ENCODE results near the gene ANKS1A. TPM values are rescaled to one million over a fixed set of nuclear protein-coding genes. Genes with fewer than 3 reads are reported as not detected.

Gene ANKS1A
- total and polyA plus RNA-seq, 7 experiments from 2014 or later = 2.1 to 14.8 (median 9.6) TPM

GRCh38 chr6:35036828-35037663 lies 148.0 kb downstream of the ANKS1A start:
- DNase-seq = no peak
- H3K27ac Mint-ChIP-seq = no peak overlapping the region
- Histone ChIP-seq H3K4me1 (ENCODE audit: control insufficient read depth in 2 of 2, insufficient read depth in 2 of 2, low read length in 2 of 2) (no peaks in the 10 kb centered on the region), H3K27ac (ENCODE audit: low read depth, low read length) (no peak overlapping the region), H3K27me3 (ENCODE audit: control insufficient read depth in 2 of 2, insufficient read depth in 2 of 2, low read length in 2 of 2) (no peaks in the 10 kb centered on the region), H3K9me3 (ENCODE audit: control insufficient read depth in 2 of 3, low read length in 3 of 3) (no peaks in the 10 kb centered on the region), H3K36me3 (ENCODE audit: control insufficient read depth in 2 of 3, insufficient read depth in 3 of 3, low read length in 3 of 3) (peaks cover 0 to 6% (median 0%) of the 10 kb centered on the region in 3 experiments), H3K4me3 (ENCODE audit: low read length) (no peak overlapping the region)
- CTCF ChIA-PET = no interaction called here
- no peak for ATAC-seq
- POLR2A ChIA-PET = no interaction called here
- H3K4me3 Mint-ChIP-seq = no peak overlapping the region
- no peaks in the 10 kb centered on the region for H3K9me3 Mint-ChIP-seq
- peaks cover 0 to 7% (median 0%) of the 10 kb centered on the region in 7 donors for H3K4me1 Mint-ChIP-seq
- H3K36me3 Mint-ChIP-seq = peaks cover 0 to 29% (median 6%) of the 10 kb centered on the region in 5 donors
- intact Hi-C loops (cut with micrococcal nuclease) = no loop called here
- H3K27me3 Mint-ChIP-seq = no peaks in the 10 kb centered on the region

GRCh38 chr6:35037664-35038038 lies 148.6 kb downstream of the ANKS1A start:
- DNase-seq = no peak
- POLR2A ChIA-PET = no interaction called here
- H3K4me3 Mint-ChIP-seq = no peak overlapping the region
- intact Hi-C loops (cut with micrococcal nuclease) = no loop called here
- CTCF ChIA-PET = no interaction called here
- no peaks in the 10 kb centered on the region for H3K4me1 ChIP-seq (ENCODE audit: control insufficient read depth in 2 of 2, insufficient read depth in 2 of 2, low read length in 2 of 2)
- H3K9me3 Mint-ChIP-seq = no peaks in the 10 kb centered on the region
- H3K27me3 Mint-ChIP-seq = no peaks in the 10 kb centered on the region
- no peaks in the 10 kb centered on the region for H3K27me3 ChIP-seq (ENCODE audit: control insufficient read depth in 2 of 2, insufficient read depth in 2 of 2, low read length in 2 of 2)
- H3K4me3 ChIP-seq (ENCODE audit: low read length) = no peak overlapping the region
- peaks cover 0 to 34% (median 6%) of the 10 kb centered on the region in 5 donors for H3K36me3 Mint-ChIP-seq
- no peak overlapping the region for H3K27ac ChIP-seq (ENCODE audit: low read depth, low read length)
- H3K27ac Mint-ChIP-seq = no peak overlapping the region
- H3K9me3 ChIP-seq (ENCODE audit: control insufficient read depth in 2 of 3, low read length in 3 of 3) = no peaks in the 10 kb centered on the region
- H3K36me3 ChIP-seq (ENCODE audit: control insufficient read depth in 2 of 3, insufficient read depth in 3 of 3, low read length in 3 of 3) = peaks cover 0 to 11% (median 0%) of the 10 kb centered on the region in 3 experiments
- no peak for ATAC-seq
- peaks cover 0 to 7% (median 0%) of the 10 kb centered on the region in 7 donors for H3K4me1 Mint-ChIP-seq

GRCh38 chr6:35038076-35038475 lies 149.0 kb downstream of the ANKS1A start:
- H3K27ac ChIP-seq (ENCODE audit: low read depth, low read length) = no peak overlapping the region
- DNase-seq = no peak
- no peak overlapping the region for H3K4me3 Mint-ChIP-seq
- no peaks in the 10 kb centered on the region for H3K9me3 Mint-ChIP-seq
- intact Hi-C loops (cut with micrococcal nuclease) = no loop called here
- no peak for ATAC-seq
- H3K27me3 Mint-ChIP-seq = no peaks in the 10 kb centered on the region
- peaks cover 0 to 29% (median 6%) of the 10 kb centered on the region in 5 donors for H3K36me3 Mint-ChIP-seq
- H3K4me1 Mint-ChIP-seq = peaks cover 0 to 7% (median 0%) of the 10 kb centered on the region in 7 donors
- H3K4me1 ChIP-seq (ENCODE audit: control insufficient read depth in 2 of 2, insufficient read depth in 2 of 2, low read length in 2 of 2) = no peaks in the 10 kb centered on the region
- H3K27me3 ChIP-seq (ENCODE audit: control insufficient read depth in 2 of 2, insufficient read depth in 2 of 2, low read length in 2 of 2) = no peaks in the 10 kb centered on the region
- no peak overlapping the region for H3K27ac Mint-ChIP-seq
- peaks cover 0 to 14% (median 0%) of the 10 kb centered on the region in 3 experiments for H3K36me3 ChIP-seq (ENCODE audit: control insufficient read depth in 2 of 3, insufficient read depth in 3 of 3, low read length in 3 of 3)
- H3K4me3 ChIP-seq (ENCODE audit: low read length) = no peak overlapping the region
- POLR2A ChIA-PET = no interaction called here
- CTCF ChIA-PET = no interaction called here
- no peaks in the 10 kb centered on the region for H3K9me3 ChIP-seq (ENCODE audit: control insufficient read depth in 2 of 3, low read length in 3 of 3)

GRCh38 chr6:35040398-35040797 lies 151.3 kb downstream of the ANKS1A start:
- Mint-ChIP-seq H3K4me3 (no peak overlapping the region), H3K4me1 (peaks cover 0 to 5% (median 0%) of the 10 kb centered on the region in 7 donors), H3K36me3 (peaks cover 0 to 23% (median 6%) of the 10 kb centered on the region in 5 donors), H3K27ac (no peak overlapping the region), H3K27me3 (no peaks in the 10 kb centered on the region), H3K9me3 (no peaks in the 10 kb centered on the region)
- no peaks in the 10 kb centered on the region for H3K9me3 ChIP-seq (ENCODE audit: control insufficient read depth in 2 of 3, low read length in 3 of 3)
- ATAC-seq (no peak), DNase-seq (no peak)
- H3K36me3 ChIP-seq (ENCODE audit: control insufficient read depth in 2 of 3, insufficient read depth in 3 of 3, low read length in 3 of 3) = peaks cover 0 to 14% (median 0%) of the 10 kb centered on the region in 3 experiments
- H3K4me1 ChIP-seq (ENCODE audit: control insufficient read depth in 2 of 2, insufficient read depth in 2 of 2, low read length in 2 of 2) = no peaks in the 10 kb centered on the region
- H3K4me3 ChIP-seq (ENCODE audit: low read length) = no peak overlapping the region
- H3K27ac ChIP-seq (ENCODE audit: low read depth, low read length) = no peak overlapping the region
- intact Hi-C loops (cut with micrococcal nuclease) = no loop called here
- CTCF ChIA-PET = no interaction called here
- POLR2A ChIA-PET = no interaction called here
- H3K27me3 ChIP-seq (ENCODE audit: control insufficient read depth in 2 of 2, insufficient read depth in 2 of 2, low read length in 2 of 2) = no peaks in the 10 kb centered on the region

- ATAC-seq = no peak
Observed at GRCh38 chr6:35041086-35041861, 152.2 kb downstream of the ANKS1A start.

GRCh38 chr6:35042031-35042815 lies 153.2 kb downstream of the ANKS1A start:
- Mint-ChIP-seq H3K4me1 (peaks cover 0 to 11% (median 3%) of the 10 kb centered on the region in 7 donors), H3K27ac (no peak overlapping the region), H3K27me3 (no peaks in the 10 kb centered on the region), H3K4me3 (no peak overlapping the region), H3K9me3 (no peaks in the 10 kb centered on the region), H3K36me3 (peaks cover 0 to 17% (median 6%) of the 10 kb centered on the region in 5 donors)
- ATAC-seq = no peak
- Histone ChIP-seq H3K4me1 (ENCODE audit: control insufficient read depth in 2 of 2, insufficient read depth in 2 of 2, low read length in 2 of 2) (peaks cover 0 to 2% of the 10 kb centered on the region in 2 donors), H3K27ac (ENCODE audit: low read depth, low read length) (no peak overlapping the region), H3K9me3 (ENCODE audit: control insufficient read depth in 2 of 3, low read length in 3 of 3) (no peaks in the 10 kb centered on the region), H3K36me3 (ENCODE audit: control insufficient read depth in 2 of 3, insufficient read depth in 3 of 3, low read length in 3 of 3) (peaks cover 0 to 14% (median 0%) of the 10 kb centered on the region in 3 experiments), H3K4me3 (ENCODE audit: low read length) (no peak overlapping the region), H3K27me3 (ENCODE audit: control insufficient read depth in 2 of 2, insufficient read depth in 2 of 2, low read length in 2 of 2) (no peaks in the 10 kb centered on the region)
- ChIA-PET CTCF (no interaction called here), POLR2A (no interaction called here)
- intact Hi-C loops (cut with micrococcal nuclease) = no loop called here
- DNase-seq = no peak

More at GRCh38 chr6:35041086-35041861, 152.2 kb downstream of the ANKS1A start:
- peaks cover 0 to 20% (median 6%) of the 10 kb centered on the region in 5 donors for H3K36me3 Mint-ChIP-seq
- ChIA-PET CTCF (no interaction called here), POLR2A (no interaction called here)
- DNase-seq = no peak
- no peak overlapping the region for H3K4me3 Mint-ChIP-seq
- no peaks in the 10 kb centered on the region for H3K9me3 ChIP-seq (ENCODE audit: control insufficient read depth in 2 of 3, low read length in 3 of 3)
- H3K4me1 Mint-ChIP-seq = peaks cover 0 to 7% (median 0%) of the 10 kb centered on the region in 7 donors
- no peaks in the 10 kb centered on the region for H3K9me3 Mint-ChIP-seq
- no peaks in the 10 kb centered on the region for H3K27me3 Mint-ChIP-seq
- H3K36me3 ChIP-seq (ENCODE audit: control insufficient read depth in 2 of 3, insufficient read depth in 3 of 3, low read length in 3 of 3) = peaks cover 0 to 14% (median 0%) of the 10 kb centered on the region in 3 experiments
- H3K27me3 ChIP-seq (ENCODE audit: control insufficient read depth in 2 of 2, insufficient read depth in 2 of 2, low read length in 2 of 2) = no peaks in the 10 kb centered on the region
- H3K27ac Mint-ChIP-seq = no peak overlapping the region
- H3K4me3 ChIP-seq (ENCODE audit: low read length) = no peak overlapping the region
- H3K27ac ChIP-seq (ENCODE audit: low read depth, low read length) = no peak overlapping the region
- intact Hi-C loops (cut with micrococcal nuclease) = no loop called here
- H3K4me1 ChIP-seq (ENCODE audit: control insufficient read depth in 2 of 2, insufficient read depth in 2 of 2, low read length in 2 of 2) = no peaks in the 10 kb centered on the region
